Psoas muscle (tissue), 8 donors: ENCODE measurements around the gene PIPOX. TPM values are rescaled to one million over a fixed set of nuclear protein-coding genes. Genes with fewer than 3 reads are reported as not detected.

Source experiments
- ATAC-seq, 4 donors: fragments of 200-7000 bp; cut with Tn5 transposase; one replicate each; pipeline ENCODE4 v1.9.1; 2020; ENCODE audit warnings: moderate library complexity in 3 of 4, mild to moderate bottlenecking in 2 of 4
- DNase-seq, 2 donors: peaks; one replicate each; pipeline ENCODE4 v3.0.0-alpha.2; 2020
- H3K27ac ChIP-seq: fragments of 200-600 bp; one replicate; pipeline ENCODE4 v1.8.0; 2022
- H3K27me3 ChIP-seq, 3 donors: fragments of 200-600 bp in 1 of 3; one replicate each; pipeline versions ENCODE4 v1.6.1 to v1.8.0; 2013 to 2022; ENCODE audit warnings: low read length in 2 of 3, mild to moderate bottlenecking in 2 of 3, moderate library complexity in 1 of 3; ENCODE audit not compliant: insufficient read depth in 3 of 3
- H3K36me3 ChIP-seq, 2 donors: fragments of 200-600 bp in 1 of 2; one replicate each; pipeline versions ENCODE4 v1.6.1 to v1.8.0; 2013 to 2022; ENCODE audit warnings: low read depth in 1 of 2, mild to moderate bottlenecking in 1 of 2, moderate library complexity in 1 of 2; ENCODE audit not compliant: insufficient read depth in 1 of 2
- H3K4me1 ChIP-seq: fragments of 200-600 bp; one replicate; pipeline ENCODE4 v1.8.0; 2022
- H3K4me3 ChIP-seq: fragments of 200-600 bp; one replicate; pipeline ENCODE4 v1.8.0; 2022; ENCODE audit warnings: mild to moderate bottlenecking
- H3K9me3 ChIP-seq: fragments of 200-600 bp; one replicate; pipeline ENCODE4 v1.8.0; 2022
- WGBS, 3 donors: extraction: QIAGEN DNeasy Blood & Tissue Kit; methylation state at CpG; one replicate each; pipeline versions ENCODE4 v1.1.6 to v1.1.7; 2013; 5-methylcytosine and 5-hydroxymethylcytosine counted together
- intact Hi-C, 2 donors: fragments of 100-400 bp; cut with DNase I; formaldehyde crosslinking; loops; one replicate each; pipeline versions ENCODE4 v1.11.0 to v1.14.2; 2022
- polyA plus RNA-seq, 3 donors: library from polyadenylated mRNA; stranded (reverse); fragments of 200-250 nt; gene quantifications; one replicate each; pipeline ENCODE4 v1.2.3, GENCODE V29; 2013
- total RNA-seq, 4 donors: library from RNA; stranded (reverse); fragmentation: NEBNext Ultra II Directional in 2 of 4; extraction: Animal tissue kit (Norgen Biotek cat#: 25700) in 2 of 4; gene quantifications; one replicate each; pipeline versions ENCODE4 v1.2.1 to v1.2.4, GENCODE V29; 2021 to 2023
- TF ChIP-seq, protein P1 (sequence below): fragments of 200-600 bp; IDR thresholded peaks from one replicate; pipeline ENCODE4 v1.8.0; 2022; ENCODE audit warnings: antibody characterized with exemption
- donor health status: healthy with polysubstance abuse.
- donor health status: DM: no; HTN: no; CAD: no; lungs with moderate emphysema.
- donor health status: Bipolar disorder and iron deficiency.
- donor health status: healthy.
- donor health status: DM: yes; HTN: yes; CAD: no.
- donor health status: DM: no; HTN: no; CAD: no.
- donor health status: DM: no; HTN: no; CAD: no.
- donor health status: DM: yes; HTN: yes; CAD: no.

Gene PIPOX
- total and polyA plus RNA-seq, 7 donors: 0.17 to 3.6 (median 0.63) TPM; not detected in 1

DNA sequence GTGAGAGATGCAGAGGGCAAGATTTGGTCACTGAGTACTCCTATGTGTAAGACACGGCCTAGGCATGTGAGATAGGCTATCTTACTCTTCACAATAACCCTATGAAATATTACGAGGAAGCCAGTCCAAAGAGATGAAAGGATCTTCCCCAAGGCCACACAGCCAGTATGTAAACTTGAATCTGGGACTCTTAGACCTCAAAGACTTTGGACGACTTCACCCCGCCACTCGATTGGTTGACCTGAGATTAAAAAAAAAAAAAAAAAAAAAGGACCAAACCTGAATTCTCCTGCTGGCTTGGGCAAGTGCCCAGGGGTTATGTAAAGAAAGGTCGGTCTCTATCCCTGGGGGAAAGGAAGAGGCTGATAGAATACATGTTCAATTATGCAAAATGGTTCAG, 33.1 kb downstream of the PIPOX start:
- Histone ChIP-seq H3K4me1 (peaks cover 8% of the 10 kb centered on the region), H3K36me3 (peaks cover 18 to 86% of the 10 kb centered on the region in 2 donors), H3K27ac (no peak overlapping the region), H3K27me3 (no peaks in the 10 kb centered on the region), H3K4me3 (no peak overlapping the region), H3K9me3 (no peaks in the 10 kb centered on the region)
- ATAC-seq: no peak
- DNase-seq: no peak
- WGBS, 3 donors: 76 to 88% (median 79%) methylated on average over 6 of the region's 6 CpGs
- TF ChIP-seq, protein P1, sequence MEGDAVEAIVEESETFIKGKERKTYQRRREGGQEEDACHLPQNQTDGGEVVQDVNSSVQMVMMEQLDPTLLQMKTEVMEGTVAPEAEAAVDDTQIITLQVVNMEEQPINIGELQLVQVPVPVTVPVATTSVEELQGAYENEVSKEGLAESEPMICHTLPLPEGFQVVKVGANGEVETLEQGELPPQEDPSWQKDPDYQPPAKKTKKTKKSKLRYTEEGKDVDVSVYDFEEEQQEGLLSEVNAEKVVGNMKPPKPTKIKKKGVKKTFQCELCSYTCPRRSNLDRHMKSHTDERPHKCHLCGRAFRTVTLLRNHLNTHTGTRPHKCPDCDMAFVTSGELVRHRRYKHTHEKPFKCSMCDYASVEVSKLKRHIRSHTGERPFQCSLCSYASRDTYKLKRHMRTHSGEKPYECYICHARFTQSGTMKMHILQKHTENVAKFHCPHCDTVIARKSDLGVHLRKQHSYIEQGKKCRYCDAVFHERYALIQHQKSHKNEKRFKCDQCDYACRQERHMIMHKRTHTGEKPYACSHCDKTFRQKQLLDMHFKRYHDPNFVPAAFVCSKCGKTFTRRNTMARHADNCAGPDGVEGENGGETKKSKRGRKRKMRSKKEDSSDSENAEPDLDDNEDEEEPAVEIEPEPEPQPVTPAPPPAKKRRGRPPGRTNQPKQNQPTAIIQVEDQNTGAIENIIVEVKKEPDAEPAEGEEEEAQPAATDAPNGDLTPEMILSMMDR: no peak
- intact Hi-C loops: no loop called here

DNA sequence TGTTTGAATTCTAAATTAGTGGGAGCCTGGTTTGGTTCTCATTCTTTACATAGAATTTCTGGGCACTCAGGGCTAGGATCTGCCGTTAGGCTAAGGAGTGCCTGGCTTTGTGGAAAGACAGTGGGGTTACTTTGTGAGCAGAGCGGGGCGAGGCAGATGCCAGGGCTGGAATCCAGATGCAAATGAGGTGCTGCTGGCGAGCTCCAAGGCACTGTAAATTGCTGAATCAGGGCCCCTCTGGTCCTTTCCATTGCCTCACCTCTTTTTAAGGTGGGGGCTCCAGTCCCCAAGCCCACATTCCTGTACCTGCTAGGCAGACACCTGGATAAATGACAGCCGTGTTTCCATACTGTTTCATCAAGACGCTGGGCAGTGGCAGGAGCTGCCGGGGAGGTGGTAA, 33.8 kb downstream of the PIPOX start:
- Histone ChIP-seq H3K4me3 (no peak overlapping the region), H3K36me3 (peaks cover 18 to 92% of the 10 kb centered on the region in 2 donors), H3K27me3 (no peaks in the 10 kb centered on the region), H3K4me1 (peaks cover 8% of the 10 kb centered on the region), H3K27ac (no peak overlapping the region), H3K9me3 (no peaks in the 10 kb centered on the region)
- TF ChIP-seq, protein P1: no peak
- DNase-seq (no peak), ATAC-seq (peak in 1 of 4 donors; percentile 19)
- 48 to 79% (median 55%) methylated on average over 7 of the region's 7 CpGs for WGBS, 3 donors
- intact Hi-C loops: no loop called here

DNA sequence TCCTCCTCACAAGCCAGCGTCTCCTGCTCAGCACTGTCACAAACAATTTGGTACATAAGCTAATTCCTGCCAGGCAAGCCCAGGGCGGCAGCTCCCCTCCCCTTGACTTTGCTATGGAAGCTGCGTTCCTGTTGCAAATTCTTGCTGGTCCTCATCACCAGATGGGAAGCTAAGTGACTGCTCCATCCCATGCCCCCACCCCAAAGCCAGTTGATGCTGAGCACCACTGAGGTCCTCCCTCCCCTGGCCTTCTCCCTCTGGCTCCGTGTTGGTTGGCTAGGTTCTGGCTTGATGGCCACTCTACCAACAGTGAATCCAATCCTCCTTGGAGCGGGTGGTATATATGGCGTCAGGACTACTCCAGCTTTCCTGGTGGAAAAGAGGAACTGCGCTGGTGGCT, 34.4 kb downstream of the PIPOX start:
- H3K4me3 ChIP-seq: no peak overlapping the region
- TF ChIP-seq, protein P1: no peak
- no peaks in the 10 kb centered on the region for H3K9me3 ChIP-seq
- ATAC-seq: no peak
- peaks cover 8% of the 10 kb centered on the region for H3K4me1 ChIP-seq
- WGBS, 3 donors: 85 to 90% (median 86%) methylated on average over 7 of the region's 7 CpGs
- no peak for DNase-seq
- no peak overlapping the region for H3K27ac ChIP-seq
- intact Hi-C loops: no loop called here
- no peaks in the 10 kb centered on the region for H3K27me3 ChIP-seq
- peaks cover 18 to 97% of the 10 kb centered on the region in 2 donors for H3K36me3 ChIP-seq

DNA sequence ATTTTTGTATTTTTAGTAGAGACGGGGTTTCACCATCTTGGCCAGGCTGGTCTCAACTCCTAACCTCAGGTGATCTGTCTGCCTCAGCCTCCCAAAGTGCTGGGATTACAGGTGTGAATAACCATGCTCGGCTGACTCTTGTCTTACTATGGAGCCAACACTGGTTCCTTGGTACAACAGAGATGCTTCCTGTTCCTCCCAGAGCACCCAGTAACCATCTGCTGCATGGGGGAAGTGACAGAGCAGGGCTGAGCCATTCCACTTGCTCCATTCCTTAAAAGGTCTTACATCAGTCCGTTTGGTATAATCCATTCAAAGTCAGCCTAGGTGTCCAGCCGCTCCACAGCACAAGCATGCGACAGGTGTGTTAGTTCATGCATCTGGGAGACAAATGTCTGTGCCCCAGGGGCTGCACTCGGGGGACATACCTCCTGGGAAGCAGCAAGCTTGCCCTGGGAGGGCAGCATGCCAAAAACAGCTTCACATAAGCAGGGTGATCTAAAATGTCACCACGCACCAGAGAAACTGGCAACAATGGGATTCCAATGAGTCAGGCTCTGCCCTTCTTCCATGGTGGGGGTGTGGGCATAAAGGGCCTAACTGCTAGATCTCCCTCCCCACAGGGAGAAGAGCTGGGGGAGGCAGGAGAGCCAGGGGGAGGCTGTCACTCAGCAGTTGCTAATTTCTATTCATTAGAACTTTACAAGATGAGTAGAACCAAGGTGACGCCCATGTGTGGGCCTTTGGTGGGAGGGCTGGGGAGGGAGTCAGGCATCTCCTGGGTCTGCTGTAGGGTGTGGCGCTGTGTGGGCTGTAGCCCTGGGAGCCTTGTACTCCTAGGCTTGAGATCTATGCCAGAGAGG, 35.5 kb downstream of the PIPOX start:
- intact Hi-C loops: no loop called here
- no peak for DNase-seq

More for the DNA sequence above, 35.5 kb downstream of the PIPOX start:
- Histone ChIP-seq H3K27me3 (no peaks in the 10 kb centered on the region), H3K4me3 (no peak overlapping the region), H3K36me3 (peaks cover 18 to 100% of the 10 kb centered on the region in 2 donors), H3K27ac (no peak overlapping the region), H3K4me1 (peaks cover 8% of the 10 kb centered on the region), H3K9me3 (no peaks in the 10 kb centered on the region)
- 70 to 83% (median 71%) methylated on average over 9 of the region's 9 CpGs for WGBS, 3 donors
- TF ChIP-seq, protein P1: no peak
- peak; percentile 24 to 63 (median 56) for ATAC-seq
